ENCODE data around the gene NAT8. TPM values are rescaled to one million over a fixed set of nuclear protein-coding genes. Genes with fewer than 3 reads are reported as not detected.
"Not testable (repeated sequence)": the region's sequence is repeated elsewhere in the genome, so short reads cannot be mapped to it uniquely, and the experiment has no call there.

Gene NAT8
- polyA plus RNA-seq, 1 of the 3 experiments (the other 2 are of a cell fraction) = not detected

DNA sequence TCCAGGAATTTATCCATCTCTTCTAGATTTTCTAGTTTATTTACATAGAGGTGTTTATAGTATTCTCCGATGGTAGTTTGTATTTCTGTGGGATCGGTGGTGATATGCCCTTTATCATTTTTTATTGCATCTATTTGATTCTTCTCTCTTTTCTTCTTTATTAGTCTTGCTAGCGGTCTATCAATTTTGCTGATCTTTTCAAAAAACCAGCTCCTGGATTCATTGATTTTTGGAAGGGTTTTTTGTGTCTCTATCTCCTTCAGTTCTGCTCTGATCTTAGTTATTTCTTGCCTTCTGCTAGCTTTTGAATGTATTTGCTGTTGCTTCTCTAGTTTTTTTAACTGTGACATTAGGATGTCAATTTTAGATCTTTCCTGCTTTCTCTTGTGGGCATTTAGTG is 25.0 kb upstream of the NAT8 start:
- H3K27ac ChIP-seq (ENCODE audit: low read depth in 2 of 2, low read length in 1 of 2); H3K79me2 ChIP-seq (ENCODE audit: insufficient read depth); H3K27me3 ChIP-seq (ENCODE audit: insufficient read depth); H3K4me2 ChIP-seq; H3K9me2 ChIP-seq; H4K20me1 ChIP-seq (ENCODE audit: insufficient read depth); H3K36me3 ChIP-seq (replicated peaks in 1 of 2; ENCODE audit: control insufficient read depth in 1 of 2, insufficient read depth in 2 of 2, low read length in 1 of 2); H3F3A ChIP-seq (replicated peaks; ENCODE audit: insufficient read depth); POLR2A ChIA-PET; H3K9ac ChIP-seq; H3K4me3 ChIP-seq (ENCODE audit: low read depth in 2 of 2, low read length in 1 of 2); H3K4me1 ChIP-seq (ENCODE audit: control insufficient read depth in 1 of 2, insufficient read depth in 2 of 2, low read depth in 1 of 2, low read length in 1 of 2); H3K9me3 ChIP-seq; DNase-seq; H2AFZ ChIP-seq (ENCODE audit: low read depth): not testable (repeated sequence)
- CTCF ChIA-PET = interaction anchor here (0.7 kb wide), 1 partner anchor 328 kb away, joined by 3 read pairs; no protein-coding TSS in a partner anchor
- 56% methylated on average over 3 of the region's 3 CpGs for WGBS (ENCODE audit: low lambda C conversion rate)

DNA sequence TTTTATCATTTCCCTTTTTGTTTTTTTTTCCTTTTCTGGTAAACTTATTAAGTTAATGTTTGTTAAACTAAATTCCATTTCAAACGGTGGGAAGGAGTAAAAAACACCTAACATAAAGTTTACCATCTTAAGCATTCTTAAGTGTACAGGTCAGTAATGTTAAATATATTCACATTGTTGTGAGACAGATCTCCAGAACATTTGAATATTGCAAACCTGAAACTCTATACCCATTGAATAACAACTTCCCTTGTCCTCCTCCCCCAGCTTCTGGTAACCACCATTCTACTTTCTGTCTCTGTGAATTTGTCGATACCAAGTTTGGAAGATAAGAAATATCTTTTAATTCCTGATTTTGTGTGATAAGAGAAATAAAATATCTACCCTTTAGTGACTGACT is 12.0 kb upstream of the NAT8 start:
- Histone ChIP-seq H4K20me1 (ENCODE audit: insufficient read depth) (no peaks in the 10 kb centered on the region), H3K27me3 (ENCODE audit: insufficient read depth) (no peaks in the 10 kb centered on the region), H3K9ac (no peak overlapping the region), H3F3A (replicated peaks; ENCODE audit: insufficient read depth) (no peaks in the 10 kb centered on the region), H3K36me3 (replicated peaks in 1 of 2; ENCODE audit: control insufficient read depth in 1 of 2, insufficient read depth in 2 of 2, low read length in 1 of 2) (no peaks in the 10 kb centered on the region), H3K27ac (ENCODE audit: low read depth in 2 of 2, low read length in 1 of 2) (no peak overlapping the region), H3K4me3 (ENCODE audit: low read depth in 2 of 2, low read length in 1 of 2) (no peak overlapping the region), H2AFZ (ENCODE audit: low read depth) (no peak overlapping the region), H3K79me2 (ENCODE audit: insufficient read depth) (no peaks in the 10 kb centered on the region), H3K4me2 (no peak overlapping the region), H3K9me2 (no peaks in the 10 kb centered on the region), H3K9me3 (no peaks in the 10 kb centered on the region), H3K4me1 (ENCODE audit: control insufficient read depth in 1 of 2, insufficient read depth in 2 of 2, low read depth in 1 of 2, low read length in 1 of 2) (no peaks in the 10 kb centered on the region)
- 50% methylated on average over 2 of the region's 2 CpGs for WGBS (ENCODE audit: low lambda C conversion rate)
- no peak for DNase-seq
- ChIA-PET POLR2A (no interaction called here), CTCF (no interaction called here)
- TF ChIP-seq, protein P1, sequence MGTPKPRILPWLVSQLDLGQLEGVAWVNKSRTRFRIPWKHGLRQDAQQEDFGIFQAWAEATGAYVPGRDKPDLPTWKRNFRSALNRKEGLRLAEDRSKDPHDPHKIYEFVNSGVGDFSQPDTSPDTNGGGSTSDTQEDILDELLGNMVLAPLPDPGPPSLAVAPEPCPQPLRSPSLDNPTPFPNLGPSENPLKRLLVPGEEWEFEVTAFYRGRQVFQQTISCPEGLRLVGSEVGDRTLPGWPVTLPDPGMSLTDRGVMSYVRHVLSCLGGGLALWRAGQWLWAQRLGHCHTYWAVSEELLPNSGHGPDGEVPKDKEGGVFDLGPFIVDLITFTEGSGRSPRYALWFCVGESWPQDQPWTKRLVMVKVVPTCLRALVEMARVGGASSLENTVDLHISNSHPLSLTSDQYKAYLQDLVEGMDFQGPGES (IDR thresholded peaks at IDR 0.05; ENCODE audit: low read depth, low read length) = no peak
- TF ChIP-seq, protein P2, sequence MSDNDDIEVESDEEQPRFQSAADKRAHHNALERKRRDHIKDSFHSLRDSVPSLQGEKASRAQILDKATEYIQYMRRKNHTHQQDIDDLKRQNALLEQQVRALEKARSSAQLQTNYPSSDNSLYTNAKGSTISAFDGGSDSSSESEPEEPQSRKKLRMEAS (IDR thresholded peaks at IDR 0.05; ENCODE audit: low read depth) = no peak
- TF ChIP-seq SIN3A (IDR thresholded peaks at IDR 0.05; ENCODE audit: borderline replicate concordance, low read depth, low read length) (no peak), FOXJ3 (CRISPR knock-in tag; IDR thresholded peaks at IDR 0.05) (no peak), NRF1 (IDR thresholded peaks at IDR 0.05; ENCODE audit: low read depth, low read length) (no peak), TEAD4 (IDR thresholded peaks at IDR 0.05; ENCODE audit: borderline replicate concordance, insufficient read depth) (no peak), CHD2 (IDR thresholded peaks at IDR 0.05; ENCODE audit: low read length, partially characterized antibody) (no peak), EP300 (IDR thresholded peaks at IDR 0.05; ENCODE audit: borderline replicate concordance in 1 of 2, low read depth in 1 of 2, low read length in 1 of 2) (no peak), GATA2 (CRISPR knock-in tag; IDR thresholded peaks at IDR 0.05) (no peak), GABPA (IDR thresholded peaks at IDR 0.05; ENCODE audit: low read depth) (no peak), EZH2phosphoT487 (IDR thresholded peaks at IDR 0.05; ENCODE audit: borderline replicate concordance, low read depth) (no peak), YY1 (IDR thresholded peaks at IDR 0.05; ENCODE audit: low read depth) (no peak), RCOR1 (IDR thresholded peaks at IDR 0.05; ENCODE audit: low read length) (no peak), RAD21 (IDR thresholded peaks at IDR 0.05; ENCODE audit: low read length) (no peak), MXI1 (IDR thresholded peaks at IDR 0.05; ENCODE audit: low read depth, low read length) (no peak), SMC3 (IDR thresholded peaks at IDR 0.05; ENCODE audit: low read depth, low read length) (no peak), FOXM1 (IDR thresholded peaks at IDR 0.05; ENCODE audit: low read depth) (no peak), JUND (IDR thresholded peaks at IDR 0.05) (no peak)
- TF ChIP-seq, protein P3, sequence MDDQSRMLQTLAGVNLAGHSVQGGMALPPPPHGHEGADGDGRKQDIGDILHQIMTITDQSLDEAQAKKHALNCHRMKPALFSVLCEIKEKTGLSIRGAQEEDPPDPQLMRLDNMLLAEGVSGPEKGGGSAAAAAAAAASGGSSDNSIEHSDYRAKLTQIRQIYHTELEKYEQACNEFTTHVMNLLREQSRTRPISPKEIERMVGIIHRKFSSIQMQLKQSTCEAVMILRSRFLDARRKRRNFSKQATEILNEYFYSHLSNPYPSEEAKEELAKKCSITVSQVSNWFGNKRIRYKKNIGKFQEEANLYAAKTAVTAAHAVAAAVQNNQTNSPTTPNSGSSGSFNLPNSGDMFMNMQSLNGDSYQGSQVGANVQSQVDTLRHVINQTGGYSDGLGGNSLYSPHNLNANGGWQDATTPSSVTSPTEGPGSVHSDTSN (IDR thresholded peaks at IDR 0.05) = no peak
- TF ChIP-seq, protein P4, sequence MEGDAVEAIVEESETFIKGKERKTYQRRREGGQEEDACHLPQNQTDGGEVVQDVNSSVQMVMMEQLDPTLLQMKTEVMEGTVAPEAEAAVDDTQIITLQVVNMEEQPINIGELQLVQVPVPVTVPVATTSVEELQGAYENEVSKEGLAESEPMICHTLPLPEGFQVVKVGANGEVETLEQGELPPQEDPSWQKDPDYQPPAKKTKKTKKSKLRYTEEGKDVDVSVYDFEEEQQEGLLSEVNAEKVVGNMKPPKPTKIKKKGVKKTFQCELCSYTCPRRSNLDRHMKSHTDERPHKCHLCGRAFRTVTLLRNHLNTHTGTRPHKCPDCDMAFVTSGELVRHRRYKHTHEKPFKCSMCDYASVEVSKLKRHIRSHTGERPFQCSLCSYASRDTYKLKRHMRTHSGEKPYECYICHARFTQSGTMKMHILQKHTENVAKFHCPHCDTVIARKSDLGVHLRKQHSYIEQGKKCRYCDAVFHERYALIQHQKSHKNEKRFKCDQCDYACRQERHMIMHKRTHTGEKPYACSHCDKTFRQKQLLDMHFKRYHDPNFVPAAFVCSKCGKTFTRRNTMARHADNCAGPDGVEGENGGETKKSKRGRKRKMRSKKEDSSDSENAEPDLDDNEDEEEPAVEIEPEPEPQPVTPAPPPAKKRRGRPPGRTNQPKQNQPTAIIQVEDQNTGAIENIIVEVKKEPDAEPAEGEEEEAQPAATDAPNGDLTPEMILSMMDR (IDR thresholded peaks at IDR 0.05) = no peak
